HEK293 (cell line): ENCODE data around the gene KIAA1191.

Source experiments
- REST ChIP-seq: fragments of 450-650 bp; formaldehyde crosslinking; IDR thresholded peaks from 2 replicates; pipeline ENCODE4 v1.5.1; 2016; ENCODE audit warnings: missing biosample characterization, missing genetic modification characterization
- ZNF692 ChIP-seq: fragments of 450-650 bp; formaldehyde crosslinking; IDR thresholded peaks from 2 replicates; pipeline ENCODE4 v1.5.1; 2016; ENCODE audit warnings: missing biosample characterization, missing genetic modification characterization

GRCh38 chr5:176369934-176370711 is 8.6 kb upstream of the KIAA1191 start:
- no peak for TF ChIP-seq REST
- no peak for TF ChIP-seq ZNF692 (tag by site-specific recombination)
